Liver (tissue), 9 donors: Measurements from ENCODE around the gene SLC43A3. TPM values are rescaled to one million over a fixed set of nuclear protein-coding genes. Genes with fewer than 3 reads are reported as not detected.

Experiments used
- DNase-seq: peaks from one replicate; pipeline ENCODE4 v3.0.0-alpha.2; 2017; ENCODE audit warnings: low spot score
- H3K27ac ChIP-seq, 2 donors: one replicate each; pipeline ENCODE4 v1.7.0; 2013; ENCODE audit warnings: inconsistent platforms in 2 of 2, low read length in 2 of 2, control low read depth in 1 of 2, low read depth in 1 of 2, mild to moderate bottlenecking in 1 of 2
- H3K27me3 ChIP-seq, 4 donors: one replicate each; pipeline versions ENCODE4 v1.6.1 to v1.7.0; 2013; ENCODE audit warnings: low read length in 3 of 4, inconsistent platforms in 1 of 4, mild to moderate bottlenecking in 1 of 4, moderate library complexity in 1 of 4; ENCODE audit not compliant: control insufficient read depth in 4 of 4, insufficient read depth in 4 of 4
- H3K36me3 ChIP-seq, 4 donors: one replicate each; pipeline versions ENCODE4 v1.6.1 to v1.7.0; 2013; ENCODE audit warnings: low read length in 3 of 4, mild to moderate bottlenecking in 3 of 4, low read depth in 1 of 4, moderate library complexity in 1 of 4; ENCODE audit not compliant: control insufficient read depth in 4 of 4, insufficient read depth in 3 of 4
- H3K4me1 ChIP-seq, 4 donors: one replicate each; pipeline versions ENCODE4 v1.6.1 to v1.7.0; 2013; ENCODE audit warnings: low read length in 3 of 4, mild to moderate bottlenecking in 3 of 4, moderate library complexity in 1 of 4; ENCODE audit not compliant: control insufficient read depth in 4 of 4, insufficient read depth in 4 of 4
- H3K4me3 ChIP-seq, 3 donors: one replicate each; pipeline versions ENCODE4 v1.6.1 to v1.7.0; 2013; ENCODE audit warnings: low read length in 3 of 3, control low read depth in 1 of 3, low read depth in 1 of 3, mild to moderate bottlenecking in 1 of 3
- H3K9ac ChIP-seq, 2 donors: one replicate each; pipeline ENCODE4 v1.7.0; 2013; ENCODE audit warnings: low read length in 2 of 2, mild to moderate bottlenecking in 2 of 2, moderate library complexity in 2 of 2, control low read depth in 1 of 2, low read depth in 1 of 2
- H3K9me3 ChIP-seq, 4 donors: one replicate each; pipeline versions ENCODE4 v1.6.1 to v1.7.0; 2013; ENCODE audit warnings: low read length in 3 of 4; ENCODE audit not compliant: control insufficient read depth in 4 of 4
- EGR1 ChIP-seq, 2 donors: IDR thresholded peaks; 2 replicates each; pipeline ENCODE4 v1.6.1; 2016 to 2018; ENCODE audit warnings: antibody characterized with exemption in 2 of 2, low read depth in 2 of 2
- FOXA1 ChIP-seq: IDR thresholded peaks from 2 replicates; pipeline ENCODE4 v1.6.1; 2016; ENCODE audit warnings: antibody characterized with exemption
- GABPA ChIP-seq, 2 donors: IDR thresholded peaks in 1 of 2; conservative IDR thresholded peaks in 1 of 2; 2 replicates each; pipeline ENCODE4 v1.6.1; 2016; ENCODE audit warnings: antibody characterized with exemption in 2 of 2, mild to moderate bottlenecking in 1 of 2, moderate library complexity in 1 of 2
- HNF4G ChIP-seq: IDR thresholded peaks from 2 replicates; pipeline ENCODE4 v1.6.1; 2016; ENCODE audit warnings: antibody characterized with exemption
- JUND ChIP-seq, 2 donors: IDR thresholded peaks; 2 replicates each; pipeline ENCODE4 v1.6.1; 2016; ENCODE audit warnings: antibody characterized with exemption in 2 of 2
- NR2F2 ChIP-seq: IDR thresholded peaks from 2 replicates; pipeline ENCODE4 v1.6.1; 2016; ENCODE audit warnings: antibody characterized with exemption
- RAD21 ChIP-seq, 2 donors: IDR thresholded peaks; 2 replicates each; pipeline ENCODE4 v1.6.1; 2016; ENCODE audit warnings: antibody characterized with exemption in 2 of 2, mild to moderate bottlenecking in 2 of 2
- REST ChIP-seq: IDR thresholded peaks from 2 replicates; pipeline ENCODE4 v1.6.1; 2016; ENCODE audit warnings: antibody characterized with exemption, mild to moderate bottlenecking
- SP1 ChIP-seq: IDR thresholded peaks from 2 replicates; pipeline ENCODE4 v1.6.1; 2018; ENCODE audit warnings: antibody characterized with exemption, mild to moderate bottlenecking
- YY1 ChIP-seq: IDR thresholded peaks from 2 replicates; pipeline ENCODE4 v1.6.1; 2016; ENCODE audit warnings: antibody characterized with exemption, mild to moderate bottlenecking
- WGBS: extraction: QIAGEN DNeasy Blood & Tissue Kit; methylation state at CpG from one replicate; pipeline ENCODE4 v1.1.7; 2013; 5-methylcytosine and 5-hydroxymethylcytosine counted together
- polyA plus RNA-seq, 2 donors: library from polyadenylated mRNA; stranded (reverse) in 1 of 2; unstranded in 1 of 2; fragments of 200-250 nt in 1 of 2; fragments of >200 nt in 1 of 2; fragmentation: Nextera tagmentation in 1 of 2; extraction: Ambion mirVana in 1 of 2; gene quantifications; one replicate each; pipeline versions ENCODE4 v1.2.1 to v1.2.3, GENCODE V29; 2013 to 2015
- total RNA-seq, 2 donors: library from RNA; depleted of rRNA; stranded (reverse); fragments of >200 nt; gene quantifications; one replicate each; pipeline ENCODE4 v1.2.3, GENCODE V29; 2014
- TF ChIP-seq, protein P1 (sequence below): IDR thresholded peaks from 2 replicates; pipeline ENCODE4 v1.6.1; 2016; ENCODE audit warnings: antibody characterized with exemption
- TF ChIP-seq, protein P2 (sequence below): IDR thresholded peaks from 2 replicates; pipeline ENCODE4 v1.6.1; 2016; ENCODE audit warnings: antibody characterized with exemption
- TF ChIP-seq, protein P3 (sequence below): IDR thresholded peaks from 2 replicates; pipeline ENCODE4 v1.6.1; 2016; ENCODE audit warnings: antibody characterized with exemption
- donor health status: healthy.
- donor health status: healthy.
- donor health status: healthy.
- donor health status: healthy.
- donor health status: healthy.

SLC43A3 gene
- total and polyA plus RNA-seq, 4 donors: 47.2 to 152 (median 93.0) TPM

DNA sequence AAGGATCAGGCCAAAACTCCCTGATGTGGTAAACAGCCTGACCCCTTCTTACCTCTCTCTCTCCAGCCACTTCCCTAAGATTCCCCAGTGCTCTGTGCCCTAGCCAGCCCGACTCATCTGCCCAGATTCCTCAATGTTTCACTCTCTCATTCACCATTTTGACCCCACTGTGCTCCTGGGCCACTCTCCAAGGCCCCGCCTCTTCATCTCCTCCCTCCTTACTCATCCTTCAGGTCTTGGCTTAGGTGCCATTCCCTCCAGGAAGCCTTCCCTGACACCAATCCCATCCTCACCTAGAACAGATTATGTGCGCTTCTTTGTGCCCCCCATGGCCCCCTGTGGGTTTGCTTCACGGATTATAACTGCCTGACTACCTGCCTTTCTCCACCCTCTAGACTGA lies 13.2 kb downstream of the SLC43A3 start:
- TF ChIP-seq EGR1 (IDR thresholded peaks at IDR 0.05; ENCODE audit: low read depth in 2 of 2) (no peak), SP1 (no peak), HNF4G (no peak), FOXA1 (no peak), NR2F2 (no peak)
- TF ChIP-seq, protein P1, sequence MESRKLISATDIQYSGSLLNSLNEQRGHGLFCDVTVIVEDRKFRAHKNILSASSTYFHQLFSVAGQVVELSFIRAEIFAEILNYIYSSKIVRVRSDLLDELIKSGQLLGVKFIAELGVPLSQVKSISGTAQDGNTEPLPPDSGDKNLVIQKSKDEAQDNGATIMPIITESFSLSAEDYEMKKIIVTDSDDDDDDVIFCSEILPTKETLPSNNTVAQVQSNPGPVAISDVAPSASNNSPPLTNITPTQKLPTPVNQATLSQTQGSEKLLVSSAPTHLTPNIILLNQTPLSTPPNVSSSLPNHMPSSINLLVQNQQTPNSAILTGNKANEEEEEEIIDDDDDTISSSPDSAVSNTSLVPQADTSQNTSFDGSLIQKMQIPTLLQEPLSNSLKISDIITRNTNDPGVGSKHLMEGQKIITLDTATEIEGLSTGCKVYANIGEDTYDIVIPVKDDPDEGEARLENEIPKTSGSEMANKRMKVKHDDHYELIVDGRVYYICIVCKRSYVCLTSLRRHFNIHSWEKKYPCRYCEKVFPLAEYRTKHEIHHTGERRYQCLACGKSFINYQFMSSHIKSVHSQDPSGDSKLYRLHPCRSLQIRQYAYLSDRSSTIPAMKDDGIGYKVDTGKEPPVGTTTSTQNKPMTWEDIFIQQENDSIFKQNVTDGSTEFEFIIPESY: no peak
- TF ChIP-seq, protein P2, sequence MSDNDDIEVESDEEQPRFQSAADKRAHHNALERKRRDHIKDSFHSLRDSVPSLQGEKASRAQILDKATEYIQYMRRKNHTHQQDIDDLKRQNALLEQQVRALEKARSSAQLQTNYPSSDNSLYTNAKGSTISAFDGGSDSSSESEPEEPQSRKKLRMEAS: no peak

GRCh38 chr11:57410287-57410686 lies 16.6 kb downstream of the SLC43A3 start:
- Histone ChIP-seq H3K36me3 (peaks cover 19 to 77% (median 70%) of the 10 kb centered on the region in 4 donors), H3K27me3 (no peaks in the 10 kb centered on the region), H3K4me1 (peaks cover 0 to 6% (median 2%) of the 10 kb centered on the region in 4 donors), H3K4me3 (no peak overlapping the region), H3K9me3 (no peaks in the 10 kb centered on the region), H3K9ac (no peak overlapping the region), H3K27ac (no peak overlapping the region)
- no peak for DNase-seq
- no peak for TF ChIP-seq HNF4G
- TF ChIP-seq SP1: no peak
- TF ChIP-seq REST: no peak
- no peak for TF ChIP-seq JUND (IDR thresholded peaks at IDR 0.05)
- TF ChIP-seq RAD21 (IDR thresholded peaks at IDR 0.05): no peak
- no peak for TF ChIP-seq GABPA (IDR thresholded peaks at IDR 0.05 in 1 of 2, conservative IDR thresholded peaks at IDR 0.05 in 1 of 2)
- TF ChIP-seq NR2F2: no peak
- TF ChIP-seq, protein P1: no peak
- TF ChIP-seq, protein P3, sequence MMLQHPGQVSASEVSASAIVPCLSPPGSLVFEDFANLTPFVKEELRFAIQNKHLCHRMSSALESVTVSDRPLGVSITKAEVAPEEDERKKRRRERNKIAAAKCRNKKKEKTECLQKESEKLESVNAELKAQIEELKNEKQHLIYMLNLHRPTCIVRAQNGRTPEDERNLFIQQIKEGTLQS: no peak
- TF ChIP-seq YY1: no peak
- TF ChIP-seq, protein P2: no peak

More for the DNA sequence above, 13.2 kb downstream of the SLC43A3 start:
- H3K4me3 ChIP-seq: no peak overlapping the region
- no peak for DNase-seq
- H3K36me3 ChIP-seq: peaks cover 30 to 83% (median 76%) of the 10 kb centered on the region in 4 donors
- H3K9ac ChIP-seq: no peak overlapping the region
- 91% methylated on average over 4 of the region's 4 CpGs for WGBS
- H3K27me3 ChIP-seq: no peaks in the 10 kb centered on the region
- H3K9me3 ChIP-seq: no peaks in the 10 kb centered on the region
- peaks cover 0 to 6% (median under 1%) of the 10 kb centered on the region in 4 donors for H3K4me1 ChIP-seq
- H3K27ac ChIP-seq: no peak overlapping the region
